Measurements from ENCODE around the gene UPK2.

DNA sequence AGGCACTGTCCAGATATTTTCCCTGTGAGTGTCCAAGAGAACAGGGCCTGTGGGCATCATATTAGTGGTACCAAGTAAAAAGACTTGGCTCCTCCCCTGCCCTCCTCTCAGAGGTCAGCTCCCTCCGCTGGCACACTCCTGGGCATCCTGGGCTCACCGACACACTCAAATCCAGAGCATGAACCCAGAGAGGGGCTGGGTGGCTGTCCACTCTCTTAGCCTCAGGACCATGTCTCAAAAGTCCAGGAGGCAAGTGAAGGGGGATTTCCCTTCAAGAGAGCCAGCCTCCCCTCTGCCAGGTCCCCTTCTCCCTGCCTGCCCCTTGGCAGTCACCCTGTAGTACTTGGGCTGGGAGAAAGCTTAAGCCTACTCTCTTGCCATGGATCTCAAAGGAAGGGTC lies 40.7 kb upstream of the UPK2 start:
- TF ChIP-seq EZH2 (IDR thresholded peaks at IDR 0.05; ENCODE audit: borderline replicate concordance, insufficient read depth, low read length, poor library complexity, severe bottlenecking) = no peak
- TF ChIP-seq, protein P1, sequence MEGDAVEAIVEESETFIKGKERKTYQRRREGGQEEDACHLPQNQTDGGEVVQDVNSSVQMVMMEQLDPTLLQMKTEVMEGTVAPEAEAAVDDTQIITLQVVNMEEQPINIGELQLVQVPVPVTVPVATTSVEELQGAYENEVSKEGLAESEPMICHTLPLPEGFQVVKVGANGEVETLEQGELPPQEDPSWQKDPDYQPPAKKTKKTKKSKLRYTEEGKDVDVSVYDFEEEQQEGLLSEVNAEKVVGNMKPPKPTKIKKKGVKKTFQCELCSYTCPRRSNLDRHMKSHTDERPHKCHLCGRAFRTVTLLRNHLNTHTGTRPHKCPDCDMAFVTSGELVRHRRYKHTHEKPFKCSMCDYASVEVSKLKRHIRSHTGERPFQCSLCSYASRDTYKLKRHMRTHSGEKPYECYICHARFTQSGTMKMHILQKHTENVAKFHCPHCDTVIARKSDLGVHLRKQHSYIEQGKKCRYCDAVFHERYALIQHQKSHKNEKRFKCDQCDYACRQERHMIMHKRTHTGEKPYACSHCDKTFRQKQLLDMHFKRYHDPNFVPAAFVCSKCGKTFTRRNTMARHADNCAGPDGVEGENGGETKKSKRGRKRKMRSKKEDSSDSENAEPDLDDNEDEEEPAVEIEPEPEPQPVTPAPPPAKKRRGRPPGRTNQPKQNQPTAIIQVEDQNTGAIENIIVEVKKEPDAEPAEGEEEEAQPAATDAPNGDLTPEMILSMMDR (IDR thresholded peaks at IDR 0.05; ENCODE audit: poor library complexity, severe bottlenecking) = no peak
- TF ChIP-seq, protein P2, sequence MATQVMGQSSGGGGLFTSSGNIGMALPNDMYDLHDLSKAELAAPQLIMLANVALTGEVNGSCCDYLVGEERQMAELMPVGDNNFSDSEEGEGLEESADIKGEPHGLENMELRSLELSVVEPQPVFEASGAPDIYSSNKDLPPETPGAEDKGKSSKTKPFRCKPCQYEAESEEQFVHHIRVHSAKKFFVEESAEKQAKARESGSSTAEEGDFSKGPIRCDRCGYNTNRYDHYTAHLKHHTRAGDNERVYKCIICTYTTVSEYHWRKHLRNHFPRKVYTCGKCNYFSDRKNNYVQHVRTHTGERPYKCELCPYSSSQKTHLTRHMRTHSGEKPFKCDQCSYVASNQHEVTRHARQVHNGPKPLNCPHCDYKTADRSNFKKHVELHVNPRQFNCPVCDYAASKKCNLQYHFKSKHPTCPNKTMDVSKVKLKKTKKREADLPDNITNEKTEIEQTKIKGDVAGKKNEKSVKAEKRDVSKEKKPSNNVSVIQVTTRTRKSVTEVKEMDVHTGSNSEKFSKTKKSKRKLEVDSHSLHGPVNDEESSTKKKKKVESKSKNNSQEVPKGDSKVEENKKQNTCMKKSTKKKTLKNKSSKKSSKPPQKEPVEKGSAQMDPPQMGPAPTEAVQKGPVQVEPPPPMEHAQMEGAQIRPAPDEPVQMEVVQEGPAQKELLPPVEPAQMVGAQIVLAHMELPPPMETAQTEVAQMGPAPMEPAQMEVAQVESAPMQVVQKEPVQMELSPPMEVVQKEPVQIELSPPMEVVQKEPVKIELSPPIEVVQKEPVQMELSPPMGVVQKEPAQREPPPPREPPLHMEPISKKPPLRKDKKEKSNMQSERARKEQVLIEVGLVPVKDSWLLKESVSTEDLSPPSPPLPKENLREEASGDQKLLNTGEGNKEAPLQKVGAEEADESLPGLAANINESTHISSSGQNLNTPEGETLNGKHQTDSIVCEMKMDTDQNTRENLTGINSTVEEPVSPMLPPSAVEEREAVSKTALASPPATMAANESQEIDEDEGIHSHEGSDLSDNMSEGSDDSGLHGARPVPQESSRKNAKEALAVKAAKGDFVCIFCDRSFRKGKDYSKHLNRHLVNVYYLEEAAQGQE (IDR thresholded peaks at IDR 0.05; ENCODE audit: borderline replicate concordance) = no peak
- TF ChIP-seq POLR2AphosphoS5 (IDR thresholded peaks at IDR 0.05) = no peak
- no peak for TF ChIP-seq RAD21 (conservative IDR thresholded peaks at IDR 0.05)

Measured in neural cell (in vitro differentiated cells).